KMS-11 (cell line): Measurements from ENCODE around the gene SH3BP4.

ENCODE experiments used
- H2AFZ ChIP-seq: fragments of 200-600 bp; sonication (generic); 2 replicates; pipeline ENCODE4 v1.6.1; 2016; ENCODE audit warnings: antibody characterized with exemption, mixed run types, low read depth
- H3K27ac ChIP-seq: fragments of 200-600 bp; sonication (generic); 2 replicates; pipeline ENCODE4 v1.6.1; 2016; ENCODE audit warnings: mild to moderate bottlenecking, mixed run types
- H3K27me3 ChIP-seq: fragments of 200-600 bp; sonication (generic); 2 replicates; pipeline ENCODE4 v1.6.1; 2017; ENCODE audit warnings: mild to moderate bottlenecking, low read depth, mixed run types, moderate library complexity; ENCODE audit not compliant: insufficient read depth
- H3K36me3 ChIP-seq: fragments of 200-600 bp; sonication (generic); 2 replicates; pipeline ENCODE4 v1.6.1; 2017; ENCODE audit warnings: mild to moderate bottlenecking, mixed run types; ENCODE audit not compliant: insufficient read depth
- H3K4me1 ChIP-seq: fragments of 200-600 bp; sonication (generic); 2 replicates; pipeline ENCODE4 v1.6.1; 2016; ENCODE audit warnings: mild to moderate bottlenecking, low read depth, mixed run types; ENCODE audit not compliant: poor library complexity, severe bottlenecking
- H3K4me2 ChIP-seq: fragments of 200-600 bp; sonication (generic); 2 replicates; pipeline ENCODE4 v1.7.0; 2016; ENCODE audit warnings: mild to moderate bottlenecking, mixed run types
- H3K4me3 ChIP-seq: fragments of 200-600 bp; sonication (generic); IDR thresholded peaks from 2 replicates; pipeline ENCODE4 v1.6.1; 2017; ENCODE audit warnings: low read depth, low read length, mixed read lengths; ENCODE audit not compliant: insufficient read depth
- H3K79me2 ChIP-seq: fragments of 200-600 bp; sonication (generic); 2 replicates; pipeline ENCODE4 v1.6.1; 2016; ENCODE audit warnings: low read depth, mixed run types; ENCODE audit not compliant: insufficient read depth
- H3K9ac ChIP-seq: fragments of 200-600 bp; sonication (generic); 2 replicates; pipeline ENCODE4 v1.6.1; 2016; ENCODE audit warnings: mild to moderate bottlenecking, mixed run types
- H4K20me1 ChIP-seq: fragments of 200-600 bp; sonication (generic); 2 replicates; pipeline ENCODE4 v1.6.1; 2016; ENCODE audit warnings: mild to moderate bottlenecking, mixed run types; ENCODE audit not compliant: insufficient read depth
- TF ChIP-seq, protein P1 (sequence below): fragments of 200-600 bp; sonication (generic); conservative IDR thresholded peaks from 2 replicates; pipeline ENCODE4 v1.6.1; 2017; ENCODE audit warnings: low read depth, mild to moderate bottlenecking, antibody characterized with exemption, low read length, moderate library complexity, mixed read lengths

SH3BP4 gene

DNA sequence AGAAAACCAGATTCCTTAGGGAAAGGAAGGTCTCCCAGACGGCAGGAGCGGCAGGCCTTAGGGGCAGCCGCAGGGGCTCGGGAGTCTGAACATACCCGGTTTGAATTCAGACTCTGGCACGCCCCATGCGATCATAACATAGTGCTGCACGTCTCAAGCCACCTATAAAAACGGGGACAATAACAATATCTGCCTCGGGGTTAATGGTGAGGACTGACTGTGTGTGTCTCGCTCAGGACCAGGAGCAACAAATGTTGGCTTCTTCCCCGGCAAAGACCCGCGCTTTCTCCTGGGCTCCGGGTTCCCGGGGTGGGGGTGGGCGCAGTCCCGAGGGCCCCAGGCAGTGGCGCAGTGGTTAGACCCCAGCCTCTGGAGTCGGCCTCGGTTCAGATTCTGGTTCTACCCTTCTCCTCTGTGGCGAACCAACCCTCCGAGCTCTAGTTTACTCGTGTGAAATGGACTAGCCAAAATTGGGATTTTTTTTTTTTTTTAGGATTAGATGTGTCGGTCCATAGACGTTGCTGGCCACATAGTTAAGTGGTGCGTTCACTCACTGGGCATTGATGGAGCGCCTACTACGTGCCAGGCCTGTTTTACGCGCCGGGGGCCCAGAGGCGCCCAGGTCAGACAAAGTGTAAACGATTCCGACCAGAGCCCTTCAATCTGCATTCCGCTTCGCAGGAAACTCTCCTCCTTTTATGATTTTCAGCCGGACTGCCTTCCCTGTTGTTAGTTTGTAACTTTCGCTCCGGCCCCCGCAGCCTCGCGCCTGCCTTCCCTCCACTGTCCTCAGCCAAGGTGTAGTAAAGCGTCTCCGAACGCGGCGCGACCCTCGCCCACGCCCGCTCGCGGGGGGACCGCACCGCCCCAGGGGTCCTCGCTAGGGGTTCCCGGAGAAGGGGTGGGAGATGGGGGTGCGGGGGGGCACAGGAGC is 820 bp upstream of the SH3BP4 start:
- Histone ChIP-seq H4K20me1 (no peaks in the 10 kb centered on the region), H3K27ac (no peak overlapping the region), H2AFZ (peak overlapping the region; percentile 94), H3K79me2 (peaks cover 26% of the 10 kb centered on the region; the same call in 1 of the 2 replicates), H3K4me1 (no peaks in the 10 kb centered on the region), H3K36me3 (no peaks in the 10 kb centered on the region), H3K4me2 (peak overlapping the region; percentile 82), H3K4me3 (no peak overlapping the region), H3K27me3 (no peaks in the 10 kb centered on the region), H3K9ac (peak overlapping the region; percentile 30; the same call in 1 of the 2 replicates)
- TF ChIP-seq, protein P1, sequence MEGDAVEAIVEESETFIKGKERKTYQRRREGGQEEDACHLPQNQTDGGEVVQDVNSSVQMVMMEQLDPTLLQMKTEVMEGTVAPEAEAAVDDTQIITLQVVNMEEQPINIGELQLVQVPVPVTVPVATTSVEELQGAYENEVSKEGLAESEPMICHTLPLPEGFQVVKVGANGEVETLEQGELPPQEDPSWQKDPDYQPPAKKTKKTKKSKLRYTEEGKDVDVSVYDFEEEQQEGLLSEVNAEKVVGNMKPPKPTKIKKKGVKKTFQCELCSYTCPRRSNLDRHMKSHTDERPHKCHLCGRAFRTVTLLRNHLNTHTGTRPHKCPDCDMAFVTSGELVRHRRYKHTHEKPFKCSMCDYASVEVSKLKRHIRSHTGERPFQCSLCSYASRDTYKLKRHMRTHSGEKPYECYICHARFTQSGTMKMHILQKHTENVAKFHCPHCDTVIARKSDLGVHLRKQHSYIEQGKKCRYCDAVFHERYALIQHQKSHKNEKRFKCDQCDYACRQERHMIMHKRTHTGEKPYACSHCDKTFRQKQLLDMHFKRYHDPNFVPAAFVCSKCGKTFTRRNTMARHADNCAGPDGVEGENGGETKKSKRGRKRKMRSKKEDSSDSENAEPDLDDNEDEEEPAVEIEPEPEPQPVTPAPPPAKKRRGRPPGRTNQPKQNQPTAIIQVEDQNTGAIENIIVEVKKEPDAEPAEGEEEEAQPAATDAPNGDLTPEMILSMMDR: no peak

DNA sequence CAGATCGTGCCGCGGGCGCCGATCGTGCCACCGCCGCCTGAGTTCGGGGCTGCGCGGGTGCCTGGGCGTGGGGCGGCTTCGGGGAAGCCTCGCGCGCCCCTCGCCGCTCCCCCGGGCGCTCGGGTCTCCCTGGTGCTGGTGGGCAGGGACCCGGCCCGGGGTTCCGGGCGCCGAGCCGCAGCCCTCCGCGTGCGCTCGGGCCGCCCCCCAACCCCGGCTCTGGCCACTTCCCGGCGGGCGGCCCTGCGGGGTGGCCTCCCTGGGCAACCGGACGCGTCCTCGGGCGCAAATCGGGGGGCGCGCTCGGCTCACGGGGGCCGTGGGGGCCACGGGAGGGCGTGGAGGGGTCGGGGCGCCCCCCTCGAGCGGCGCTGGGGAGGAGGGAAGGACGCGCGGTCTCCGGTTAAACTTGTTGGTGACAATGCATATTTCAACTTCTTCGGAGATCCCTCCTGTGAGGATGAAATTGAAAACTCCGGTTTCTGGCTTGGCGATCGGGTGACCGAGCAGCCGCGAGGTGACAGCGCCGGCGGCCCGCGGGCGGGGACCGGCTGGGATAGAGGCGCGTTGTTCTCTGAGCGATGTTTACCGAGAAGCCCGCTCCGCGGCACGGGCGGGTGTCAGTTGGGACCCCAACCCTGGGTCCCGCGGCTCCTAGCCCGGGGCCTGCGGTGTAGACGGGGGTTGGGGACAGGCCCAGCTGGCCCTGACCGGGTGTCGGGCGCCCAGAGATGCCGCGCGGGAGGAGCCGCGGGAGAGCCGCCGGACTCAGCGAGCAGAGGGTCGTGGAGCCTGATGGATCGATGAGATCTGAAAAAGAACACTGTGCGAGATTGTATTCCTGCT is 676 bp downstream of the SH3BP4 start:
- Histone ChIP-seq H3K4me2 (peak overlapping the region; percentile 80), H3K27me3 (no peaks in the 10 kb centered on the region), H2AFZ (peak overlapping the region; percentile 68), H3K4me3 (peak overlapping the region; percentile 10), H3K9ac (peak overlapping the region; percentile 74), H4K20me1 (no peaks in the 10 kb centered on the region), H3K4me1 (no peaks in the 10 kb centered on the region), H3K27ac (peak overlapping the region; percentile 20; the same call in 1 of the 2 replicates), H3K36me3 (no peaks in the 10 kb centered on the region), H3K79me2 (peaks cover 27% of the 10 kb centered on the region; the same call in 1 of the 2 replicates)
- TF ChIP-seq, protein P1: no peak

DNA sequence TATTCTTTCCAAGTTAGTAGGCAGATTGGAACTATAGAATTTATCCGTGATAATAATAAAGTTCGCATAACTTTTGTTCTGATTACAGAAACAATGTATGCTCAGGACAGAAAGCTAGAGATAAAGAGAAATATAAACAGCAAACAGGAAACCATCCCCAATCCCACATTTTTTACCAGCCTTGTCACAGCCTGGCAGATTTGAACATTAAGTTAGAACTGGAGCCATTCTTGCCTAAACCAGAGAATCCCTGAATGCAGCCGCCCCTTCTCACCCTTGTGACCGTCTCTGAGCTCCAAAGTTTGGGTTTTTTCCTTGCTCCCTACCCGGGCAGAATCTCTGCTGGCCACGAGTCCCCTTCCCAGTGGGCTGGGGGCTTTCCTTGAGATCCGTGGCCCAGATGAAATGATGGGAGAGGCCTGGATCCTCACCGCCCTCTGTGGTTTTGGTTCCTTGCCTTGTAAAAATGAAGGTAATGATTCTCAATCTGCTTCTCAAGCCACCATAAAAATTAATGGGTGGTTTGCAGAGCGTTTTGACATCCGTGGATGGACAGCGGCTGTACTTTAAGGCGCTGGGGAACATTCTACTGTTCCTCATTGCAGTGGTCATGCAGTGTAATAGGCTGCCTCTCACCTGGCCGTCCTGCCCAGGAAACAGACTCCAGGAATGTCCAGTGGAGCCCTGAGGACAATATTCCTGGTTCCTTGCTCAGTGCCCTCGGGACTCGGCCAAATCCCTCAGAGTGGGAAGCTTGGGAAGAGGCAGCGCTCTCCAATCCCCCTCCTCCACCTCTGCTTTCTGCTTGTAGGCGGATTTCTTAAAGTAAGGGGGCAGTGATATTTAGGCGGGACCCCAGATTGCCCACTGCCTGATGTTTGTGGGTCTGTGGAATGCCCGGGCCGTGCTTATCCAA is 1.6 kb downstream of the SH3BP4 start:
- Histone ChIP-seq H2AFZ (peak overlapping the region; percentile 68; the same call in 1 of the 2 replicates), H3K27ac (no peak overlapping the region), H3K27me3 (no peaks in the 10 kb centered on the region), H3K4me3 (peak overlapping the region; percentile 10), H3K9ac (no peak overlapping the region; the same call in 1 of the 2 replicates), H4K20me1 (no peaks in the 10 kb centered on the region), H3K79me2 (peaks cover 27% of the 10 kb centered on the region; the same call in 1 of the 2 replicates), H3K4me1 (no peaks in the 10 kb centered on the region), H3K36me3 (no peaks in the 10 kb centered on the region), H3K4me2 (peak overlapping the region; percentile 80)
- TF ChIP-seq, protein P1: no peak

DNA sequence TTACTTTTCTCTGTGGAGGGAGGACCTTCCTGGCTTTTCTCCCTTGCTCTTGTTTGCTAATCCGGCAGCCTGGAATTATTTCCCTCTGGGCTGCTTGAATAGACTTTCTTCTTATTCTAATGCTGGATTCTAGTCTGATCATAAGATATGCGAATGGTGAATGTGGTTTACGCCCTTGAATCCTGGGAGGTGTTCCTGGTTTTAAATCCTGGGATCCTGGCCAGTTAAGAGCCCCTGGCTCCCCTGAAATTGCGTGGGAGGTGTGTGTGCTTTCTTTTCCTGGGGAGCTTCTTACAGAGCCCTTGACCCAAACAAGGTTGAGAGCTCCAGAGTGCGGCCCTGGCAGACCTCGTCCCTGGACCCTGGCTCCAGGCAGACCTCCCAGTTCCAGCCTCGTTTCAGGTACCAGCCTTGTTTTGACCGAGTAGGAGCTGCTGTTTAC is 2.8 kb downstream of the SH3BP4 start:
- Histone ChIP-seq H4K20me1 (no peaks in the 10 kb centered on the region), H3K9ac (no peak overlapping the region), H3K4me1 (peaks cover under 1% of the 10 kb centered on the region), H3K4me2 (no peak overlapping the region), H3K79me2 (peaks cover 27% of the 10 kb centered on the region; the same call in 1 of the 2 replicates), H2AFZ (no peak overlapping the region), H3K27me3 (no peaks in the 10 kb centered on the region), H3K36me3 (no peaks in the 10 kb centered on the region), H3K27ac (no peak overlapping the region), H3K4me3 (no peak overlapping the region)
- TF ChIP-seq, protein P1: no peak
